Large intestine (tissue), 3 donors: ENCODE data around the gene CTTNBP2NL. TPM values are rescaled to one million over a fixed set of nuclear protein-coding genes. Genes with fewer than 3 reads are reported as not detected.
"Not testable (repeated sequence)": the region's sequence is repeated elsewhere in the genome, so short reads cannot be mapped to it uniquely, and the experiment has no call there.

Experiments
- DNase-seq, 2 donors: peaks; one replicate each; pipeline versions ENCODE4 v3.0.0 to v3.0.0-alpha.2; 2013
- H3K27ac ChIP-seq: one replicate; pipeline ENCODE4 v1.5.1; 2013; ENCODE audit warnings: low read length
- H3K27me3 ChIP-seq: 2 replicates; pipeline ENCODE4 v1.6.1; 2013; ENCODE audit warnings: low read length; ENCODE audit not compliant: control insufficient read depth, insufficient read depth
- H3K36me3 ChIP-seq: 2 replicates; pipeline ENCODE4 v1.6.1; 2013; ENCODE audit warnings: low read length; ENCODE audit not compliant: control insufficient read depth, insufficient read depth
- H3K4me1 ChIP-seq: one replicate; pipeline ENCODE4 v1.6.1; 2013; ENCODE audit warnings: low read length; ENCODE audit not compliant: control insufficient read depth, insufficient read depth
- H3K4me3 ChIP-seq: one replicate; pipeline ENCODE4 v1.5.1; 2013; ENCODE audit warnings: low read length
- H3K9me3 ChIP-seq: one replicate; pipeline ENCODE4 v1.6.1; 2013; ENCODE audit warnings: mild to moderate bottlenecking, low read depth, low read length, moderate library complexity; ENCODE audit not compliant: control insufficient read depth
- WGBS: methylation state at CpG from one replicate; pipeline ENCODE4 v1.1.5; 2013; ENCODE audit warnings: low lambda C conversion rate; ENCODE audit not compliant: insufficient coverage; 5-methylcytosine and 5-hydroxymethylcytosine counted together
- polyA plus RNA-seq: library from polyadenylated mRNA; unstranded; fragments of 120-200 nt; gene quantifications from one replicate; pipeline ENCODE4 v1.2.1, GENCODE V29; 2013

CTTNBP2NL gene
- polyA plus RNA-seq, 1 donor: 21.6 TPM

DNA sequence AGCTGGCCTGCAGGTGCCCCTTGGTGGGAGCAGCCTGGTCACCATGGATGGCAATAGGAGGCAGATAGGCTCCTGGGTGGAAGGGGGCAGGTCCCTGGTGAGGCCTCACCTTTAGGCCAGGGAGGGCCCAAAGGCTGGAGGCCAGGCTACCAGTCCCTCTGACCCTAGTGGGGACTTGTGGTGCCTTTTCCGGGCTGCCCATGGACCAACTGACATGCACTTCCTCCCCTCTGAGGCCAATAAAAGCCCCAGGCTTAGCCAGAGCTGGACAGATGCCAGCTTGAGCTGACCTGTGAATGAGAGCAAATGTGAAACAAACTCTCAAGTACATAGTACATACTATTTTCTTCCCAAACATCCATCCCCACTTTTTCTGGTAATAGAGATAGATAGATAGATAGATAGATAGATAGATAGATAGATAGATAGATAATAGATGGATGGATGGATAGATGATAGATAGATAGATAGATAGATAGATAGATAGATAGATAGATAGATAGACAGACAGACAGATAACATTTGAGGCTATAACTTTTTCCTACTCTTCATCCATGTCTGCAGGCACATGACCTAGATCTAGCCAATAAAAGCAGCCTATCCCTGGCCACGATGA lies 9.2 kb upstream of the CTTNBP2NL start:
- Histone ChIP-seq H3K4me1 (peaks cover 43% of the 10 kb centered on the region), H3K4me3 (no peak overlapping the region), H3K36me3 (no peaks in the 10 kb centered on the region), H3K27me3 (no peaks in the 10 kb centered on the region), H3K27ac (peak overlapping the region; percentile 14), H3K9me3 (no peaks in the 10 kb centered on the region)
- WGBS: no CpG with 5 or more reads among the region's 2 CpGs
- peak in 1 of 2 donors; percentile 61 for DNase-seq

DNA sequence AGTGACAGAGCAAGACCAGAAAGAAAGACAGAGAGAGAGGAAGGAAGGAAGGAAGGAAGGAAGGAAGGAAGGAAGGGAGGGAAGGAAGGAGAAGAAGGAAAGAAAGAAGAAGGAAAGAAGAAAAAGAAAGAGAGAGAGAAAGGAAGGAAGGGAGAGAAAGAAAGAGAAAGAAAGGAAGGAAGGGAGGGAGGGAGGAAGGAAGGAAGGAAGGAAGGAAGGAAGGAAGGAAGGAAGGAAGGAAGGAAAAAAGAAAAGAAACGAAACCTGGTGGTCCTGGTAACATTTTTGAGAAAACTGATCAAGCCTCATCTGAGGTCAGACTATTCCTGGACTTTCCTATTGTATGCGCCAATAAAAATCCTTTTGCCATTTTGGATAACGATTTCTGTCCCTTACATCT lies 8.2 kb upstream of the CTTNBP2NL start:
- 75% methylated on average over 3 of the region's 3 CpGs for WGBS
- H3K9me3 ChIP-seq: no peaks in the 10 kb centered on the region
- H3K4me3 ChIP-seq: no peak overlapping the region
- peaks cover 43% of the 10 kb centered on the region for H3K4me1 ChIP-seq
- DNase-seq: no peak
- H3K27me3 ChIP-seq: no peaks in the 10 kb centered on the region
- H3K27ac ChIP-seq: no peak overlapping the region
- no peaks in the 10 kb centered on the region for H3K36me3 ChIP-seq

DNA sequence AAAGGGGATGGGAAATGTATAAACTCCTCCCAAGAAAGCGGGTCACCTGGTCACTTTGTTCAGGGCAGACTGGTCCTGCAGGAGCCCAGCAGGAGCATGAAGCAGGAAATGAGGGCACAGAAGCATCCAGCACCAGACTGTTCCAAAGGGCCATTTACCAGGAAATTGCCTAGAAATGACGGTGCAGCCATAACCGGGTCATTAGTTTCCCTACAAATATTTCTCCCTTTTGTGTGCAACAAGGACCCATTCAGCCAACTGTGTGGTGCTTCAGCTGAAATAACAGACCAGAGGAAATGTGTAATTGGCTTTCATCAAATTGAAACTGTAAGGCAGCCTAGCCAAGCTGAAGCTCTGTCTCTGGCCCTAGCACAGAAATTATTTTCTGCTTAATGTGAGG lies 7.6 kb upstream of the CTTNBP2NL start:
- no peaks in the 10 kb centered on the region for H3K27me3 ChIP-seq
- peaks cover 43% of the 10 kb centered on the region for H3K4me1 ChIP-seq
- H3K9me3 ChIP-seq: no peaks in the 10 kb centered on the region
- H3K27ac ChIP-seq: peak overlapping the region; percentile 39
- WGBS: no CpG with 5 or more reads among the region's 3 CpGs
- DNase-seq: peak in 1 of 2 donors; percentile 55
- H3K4me3 ChIP-seq: no peak overlapping the region
- H3K36me3 ChIP-seq: no peaks in the 10 kb centered on the region

DNA sequence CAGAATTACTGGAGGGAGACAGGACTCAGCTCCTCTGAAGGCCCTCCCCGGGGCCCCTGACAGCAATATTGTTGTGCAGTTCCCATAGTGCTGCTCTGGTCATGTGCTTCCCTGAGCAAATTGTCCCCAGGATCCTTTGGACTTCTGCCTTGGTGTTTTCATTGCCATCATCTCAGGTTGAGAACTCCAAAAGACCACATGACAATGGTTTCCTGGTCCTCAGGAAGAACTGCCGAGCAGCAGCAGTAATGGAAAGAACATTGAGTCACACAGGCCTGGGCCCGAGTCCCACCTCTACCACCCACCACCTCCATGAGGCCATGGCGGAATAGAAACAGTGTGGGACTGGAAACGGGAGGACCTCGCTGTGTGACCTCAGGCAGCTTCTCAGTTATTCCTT lies 6.3 kb upstream of the CTTNBP2NL start:
- no peaks in the 10 kb centered on the region for H3K9me3 ChIP-seq
- peak; percentile 66 to 86 for DNase-seq
- no peaks in the 10 kb centered on the region for H3K27me3 ChIP-seq
- no CpG with 5 or more reads among the region's 6 CpGs for WGBS
- peak overlapping the region; percentile 66 for H3K27ac ChIP-seq
- H3K4me3 ChIP-seq: no peak overlapping the region
- H3K4me1 ChIP-seq: peaks cover 45% of the 10 kb centered on the region
- no peaks in the 10 kb centered on the region for H3K36me3 ChIP-seq

DNA sequence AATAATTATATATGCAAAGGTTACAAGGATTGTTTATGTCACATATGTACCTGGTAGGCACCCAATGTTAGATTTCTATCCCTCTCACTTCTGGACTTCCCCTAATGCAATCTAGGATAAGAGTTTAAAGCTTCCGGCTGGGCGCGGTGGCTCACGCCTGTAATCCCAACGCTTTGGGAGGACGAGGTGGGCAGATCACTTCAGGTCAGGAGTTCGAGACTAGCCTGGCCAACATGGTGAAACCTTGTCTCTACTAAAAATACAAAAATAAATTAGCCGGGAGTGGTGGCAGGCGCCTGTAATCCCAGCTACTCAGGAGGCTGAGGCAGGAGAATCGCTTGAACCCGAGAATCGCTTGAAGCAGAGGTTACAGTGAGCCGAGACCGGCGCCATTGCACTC lies 5.7 kb upstream of the CTTNBP2NL start:
- Histone ChIP-seq H3K27ac (peak overlapping the region; percentile 54), H3K4me3 (peak overlapping the region; percentile 49), H3K4me1 (peaks cover 52% of the 10 kb centered on the region)
- not testable (repeated sequence) for H3K27me3 ChIP-seq, H3K9me3 ChIP-seq, DNase-seq, H3K36me3 ChIP-seq
- 93% methylated on average over 3 of the region's 15 CpGs for WGBS

DNA sequence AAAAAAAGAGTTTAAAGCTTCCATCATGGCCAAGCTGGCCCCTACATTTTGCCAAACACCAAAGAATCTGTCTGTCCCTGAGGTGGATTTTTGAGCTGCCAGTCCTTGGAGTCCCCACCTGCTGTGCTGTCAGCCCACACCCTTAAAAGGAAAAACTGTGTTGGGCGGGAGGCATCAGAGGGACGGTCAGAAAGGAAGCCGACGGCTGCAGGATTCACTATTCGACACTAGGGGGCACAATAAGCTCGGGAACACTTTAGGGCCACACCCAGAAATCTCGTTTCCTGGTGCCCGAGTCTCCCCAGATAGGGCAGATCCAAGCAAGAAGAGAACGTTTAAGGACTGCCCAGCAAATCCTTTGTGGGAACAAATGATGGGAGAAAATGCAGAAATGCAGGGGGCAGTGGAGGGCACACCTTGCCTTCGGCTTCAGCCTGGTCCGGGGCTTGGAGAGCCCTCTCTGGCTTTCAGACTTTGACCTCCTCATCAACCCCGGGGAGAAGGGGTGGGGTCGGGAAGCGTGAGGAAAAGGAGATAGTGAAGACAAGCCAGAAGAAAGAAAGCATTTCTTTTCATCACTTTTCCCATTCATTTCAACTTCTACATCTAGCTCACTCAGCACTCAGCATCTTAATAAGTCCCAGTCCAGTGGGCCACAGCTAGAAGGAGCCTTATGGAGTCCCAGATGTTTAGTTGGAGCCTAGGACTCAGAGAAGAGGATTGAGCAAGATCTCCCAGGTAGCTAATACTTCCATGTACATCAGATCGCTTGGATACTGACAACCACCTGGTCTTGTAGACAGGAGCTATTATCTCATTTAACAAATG lies 5.0 kb upstream of the CTTNBP2NL start:
- H3K9me3 ChIP-seq: no peaks in the 10 kb centered on the region
- peaks cover 54% of the 10 kb centered on the region for H3K4me1 ChIP-seq
- peak overlapping the region; percentile 49 for H3K4me3 ChIP-seq
- no CpG with 5 or more reads among the region's 15 CpGs for WGBS
- peak; percentile 91 to 93 for DNase-seq
- H3K27me3 ChIP-seq: no peaks in the 10 kb centered on the region
- H3K27ac ChIP-seq: peak overlapping the region; percentile 83
- no peaks in the 10 kb centered on the region for H3K36me3 ChIP-seq

DNA sequence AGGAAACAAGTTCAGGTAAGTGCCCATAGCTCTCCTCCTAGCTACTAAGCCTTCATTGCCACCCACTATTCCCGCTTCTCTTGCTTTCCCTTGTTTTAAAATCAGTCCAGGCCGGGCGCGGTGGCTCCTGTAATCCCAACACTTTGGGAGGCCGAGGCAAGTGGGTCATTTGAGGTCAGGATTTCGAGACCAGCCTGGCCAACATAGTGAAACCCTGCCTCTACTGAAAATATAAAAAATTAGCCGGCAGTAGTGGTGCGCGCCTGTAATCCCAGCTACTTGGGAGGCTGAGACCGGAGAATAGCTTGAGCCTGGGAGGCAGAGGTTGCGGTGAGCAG lies 4.4 kb upstream of the CTTNBP2NL start:
- Histone ChIP-seq H3K9me3 (no peaks in the 10 kb centered on the region), H3K27me3 (no peaks in the 10 kb centered on the region), H3K27ac (peak overlapping the region; percentile 83), H3K4me1 (peaks cover 48% of the 10 kb centered on the region), H3K36me3 (no peaks in the 10 kb centered on the region), H3K4me3 (peak overlapping the region; percentile 49)
- no peak for DNase-seq
- 100% methylated on average over 1 of the region's 11 CpGs for WGBS

DNA sequence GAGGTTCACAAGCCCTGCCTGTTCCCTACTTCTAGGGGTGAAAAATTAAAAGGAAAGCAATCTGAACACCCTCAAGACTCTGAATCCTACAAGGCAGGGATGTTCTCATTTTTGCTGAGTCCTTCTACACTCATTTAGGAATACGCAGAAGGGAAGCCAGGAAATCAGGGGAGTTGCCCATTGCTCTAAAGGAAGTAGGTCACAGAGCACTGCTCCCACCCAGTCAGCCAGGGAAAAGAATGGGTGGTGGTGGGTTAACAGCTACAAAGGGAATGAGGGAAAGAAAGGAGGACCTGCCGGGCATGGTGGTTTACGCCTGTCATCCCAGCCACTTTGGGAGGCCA lies 2.4 kb upstream of the CTTNBP2NL start:
- Histone ChIP-seq H3K9me3 (no peaks in the 10 kb centered on the region), H3K36me3 (no peaks in the 10 kb centered on the region), H3K4me1 (peaks cover 39% of the 10 kb centered on the region), H3K27ac (peak overlapping the region; percentile 95), H3K27me3 (no peaks in the 10 kb centered on the region), H3K4me3 (no peak overlapping the region)
- no peak for DNase-seq
- no CpG with 5 or more reads among the region's 3 CpGs for WGBS

DNA sequence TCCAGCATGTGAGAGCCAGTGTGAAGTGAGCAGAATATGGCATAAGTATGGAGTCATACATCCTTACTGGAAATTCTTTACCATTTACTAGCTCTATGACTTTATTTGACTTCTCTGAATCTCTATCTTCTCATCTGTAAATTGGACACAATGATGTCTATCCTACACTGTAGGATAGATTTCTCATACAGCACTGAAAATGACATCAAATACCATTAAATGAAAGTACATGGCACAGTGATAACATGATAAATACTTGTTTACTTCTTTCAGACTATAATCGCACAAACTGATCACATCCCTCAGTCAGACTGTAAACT lies 1.3 kb upstream of the CTTNBP2NL start:
- WGBS: no CpG with 5 or more reads among the region's 1 CpG
- peak overlapping the region; percentile 4 for H3K4me3 ChIP-seq
- no peaks in the 10 kb centered on the region for H3K9me3 ChIP-seq
- peak overlapping the region; percentile 95 for H3K27ac ChIP-seq
- H3K27me3 ChIP-seq: no peaks in the 10 kb centered on the region
- DNase-seq: no peak
- peaks cover 31% of the 10 kb centered on the region for H3K4me1 ChIP-seq
- no peaks in the 10 kb centered on the region for H3K36me3 ChIP-seq

DNA sequence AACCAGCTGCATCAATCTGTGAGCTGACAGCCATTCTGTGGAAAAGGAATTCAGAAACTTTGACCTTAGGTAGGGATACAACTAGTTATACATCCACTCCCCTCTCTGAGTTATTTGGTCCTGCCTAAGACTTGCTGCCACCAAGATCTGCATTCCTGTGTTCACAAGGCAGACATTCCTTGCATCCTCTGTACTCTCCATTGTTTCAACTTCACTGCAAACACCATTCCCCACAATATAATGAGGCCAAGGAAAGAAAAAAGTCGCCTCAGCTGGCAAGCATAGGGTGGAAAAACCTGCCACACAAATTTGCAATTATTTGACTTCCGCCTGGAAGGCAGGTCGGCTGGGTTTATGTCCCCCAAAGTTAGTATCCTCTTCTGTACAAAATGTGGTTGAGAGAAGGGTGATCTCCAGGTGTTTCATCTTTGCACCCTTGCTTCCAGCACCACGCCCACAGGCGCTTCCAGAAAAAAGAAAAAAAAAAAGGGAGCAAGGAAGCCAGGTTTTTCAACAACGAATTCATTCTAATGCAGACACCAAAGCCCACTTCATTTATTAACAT lies 676 bp upstream of the CTTNBP2NL start:
- H3K4me1 ChIP-seq: peaks cover 28% of the 10 kb centered on the region
- no peaks in the 10 kb centered on the region for H3K27me3 ChIP-seq
- H3K36me3 ChIP-seq: no peaks in the 10 kb centered on the region
- peak in 1 of 2 donors; percentile 55 for DNase-seq
- no peaks in the 10 kb centered on the region for H3K9me3 ChIP-seq
- 10% methylated on average over 2 of the region's 6 CpGs for WGBS
- peak overlapping the region; percentile 95 for H3K27ac ChIP-seq
- H3K4me3 ChIP-seq: peak overlapping the region; percentile 97
